ENCODE measurements around the gene AAGAB.
"Not testable (repeated sequence)": the region's sequence is repeated elsewhere in the genome, so short reads cannot be mapped to it uniquely, and the experiment has no call there.

Gene AAGAB

GRCh38 chr15:67253101-67253500 is 1.4 kb downstream of the AAGAB start:
- no peak for DNase-seq

DNA sequence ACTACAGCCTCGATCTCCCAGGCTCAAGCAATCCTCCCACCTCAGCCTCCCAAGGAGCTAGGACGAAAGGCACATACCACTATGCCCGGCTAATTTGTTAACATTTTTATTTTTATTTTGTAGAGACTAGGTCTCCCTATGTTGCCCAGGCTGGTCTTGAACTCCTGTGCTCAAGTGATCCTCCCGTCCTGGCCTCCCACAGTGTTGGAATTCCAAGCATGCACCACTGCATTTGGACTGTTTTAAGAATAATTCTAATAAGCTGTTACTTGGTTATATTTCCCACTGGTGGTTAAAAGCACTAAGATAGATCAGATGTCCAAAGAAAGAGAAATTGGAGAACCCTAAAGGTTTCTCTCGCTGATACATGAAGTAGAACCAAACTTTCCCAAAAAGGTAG is 3.1 kb downstream of the AAGAB start:
- DNase-seq: no peak

GRCh38 chr15:67249830-67250229 is 4.6 kb downstream of the AAGAB start:
- DNase-seq: no peak

GRCh38 chr15:67248011-67248505 is 6.4 kb downstream of the AAGAB start:
- no peak for DNase-seq

DNA sequence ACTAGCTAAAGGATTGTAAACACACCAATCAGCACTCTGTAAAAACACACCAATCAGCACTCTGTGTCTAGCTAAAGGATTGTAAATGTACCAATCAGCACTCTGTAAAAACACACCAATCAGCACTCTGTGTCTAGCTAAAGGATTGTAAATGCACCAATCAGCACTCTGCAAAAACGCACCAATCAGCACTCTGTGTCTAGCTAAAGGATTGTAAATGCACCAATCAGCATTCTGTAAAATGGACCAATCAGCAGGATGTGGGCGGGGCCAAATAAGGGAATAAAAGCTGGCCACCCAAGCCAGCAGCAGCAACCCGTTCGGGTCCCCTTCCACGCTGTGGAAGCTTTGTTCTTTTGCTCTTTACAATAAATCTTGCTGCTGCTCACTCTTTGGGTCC is 7.9 kb downstream of the AAGAB start:
- not testable (repeated sequence) for DNase-seq

- DNase-seq: no peak
These were observed 9.4 kb downstream of the AAGAB start for GRCh38 chr15:67244971-67245478.

DNA sequence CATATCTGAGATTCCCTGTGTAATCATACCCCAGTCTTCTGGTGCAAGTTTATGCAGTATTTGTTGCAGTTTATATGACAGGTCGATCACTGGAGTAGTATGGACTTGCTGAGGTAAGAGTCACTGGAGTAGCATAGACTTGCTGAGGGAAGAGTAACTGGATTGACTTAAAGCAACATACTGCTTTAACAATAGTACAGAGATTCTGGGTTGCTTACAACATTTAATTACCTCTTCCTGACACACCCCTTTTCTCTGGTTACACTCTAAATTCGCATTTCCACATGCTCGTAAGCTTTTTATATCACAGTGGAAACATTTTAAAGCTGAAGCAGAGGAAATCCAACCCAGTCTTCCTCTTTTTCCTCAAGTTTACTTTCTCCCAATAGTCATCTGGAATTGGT is 11.8 kb downstream of the AAGAB start:
- DNase-seq: peak; percentile 8 to 66

DNA sequence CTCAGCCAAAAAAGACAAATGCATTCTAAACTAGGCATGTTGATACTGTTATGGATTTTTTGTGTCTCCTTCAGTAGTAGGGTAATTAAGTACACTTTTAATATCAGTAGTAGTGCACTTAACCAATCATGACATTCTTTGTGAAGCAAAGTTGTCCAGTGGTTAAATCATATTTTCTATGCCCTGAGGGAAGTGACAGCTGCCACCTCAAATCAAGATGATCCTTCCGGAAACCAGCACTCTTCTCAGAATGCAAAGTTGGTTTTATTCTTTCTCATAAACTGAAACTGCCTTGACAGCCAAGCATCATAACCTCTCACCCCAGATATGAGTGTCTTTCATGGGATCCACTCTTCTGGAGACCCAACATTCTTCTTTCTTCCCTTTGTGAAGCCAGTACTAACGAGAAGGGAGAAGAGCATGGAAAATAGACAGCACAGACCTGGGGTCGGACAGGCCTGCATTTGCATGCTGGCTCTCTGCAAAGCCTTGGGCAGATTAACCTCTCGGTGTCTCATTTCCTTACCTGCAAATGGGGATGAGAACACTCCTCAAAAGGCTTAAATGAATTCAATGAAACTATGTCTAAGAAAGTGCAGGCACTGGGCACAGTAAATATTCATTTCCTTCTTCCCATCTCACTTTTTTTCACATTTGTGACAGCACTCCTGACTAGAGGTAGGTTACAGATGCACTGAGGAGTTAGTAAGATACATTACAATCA is 13.2 kb downstream of the AAGAB start:
- no peak for DNase-seq

DNA sequence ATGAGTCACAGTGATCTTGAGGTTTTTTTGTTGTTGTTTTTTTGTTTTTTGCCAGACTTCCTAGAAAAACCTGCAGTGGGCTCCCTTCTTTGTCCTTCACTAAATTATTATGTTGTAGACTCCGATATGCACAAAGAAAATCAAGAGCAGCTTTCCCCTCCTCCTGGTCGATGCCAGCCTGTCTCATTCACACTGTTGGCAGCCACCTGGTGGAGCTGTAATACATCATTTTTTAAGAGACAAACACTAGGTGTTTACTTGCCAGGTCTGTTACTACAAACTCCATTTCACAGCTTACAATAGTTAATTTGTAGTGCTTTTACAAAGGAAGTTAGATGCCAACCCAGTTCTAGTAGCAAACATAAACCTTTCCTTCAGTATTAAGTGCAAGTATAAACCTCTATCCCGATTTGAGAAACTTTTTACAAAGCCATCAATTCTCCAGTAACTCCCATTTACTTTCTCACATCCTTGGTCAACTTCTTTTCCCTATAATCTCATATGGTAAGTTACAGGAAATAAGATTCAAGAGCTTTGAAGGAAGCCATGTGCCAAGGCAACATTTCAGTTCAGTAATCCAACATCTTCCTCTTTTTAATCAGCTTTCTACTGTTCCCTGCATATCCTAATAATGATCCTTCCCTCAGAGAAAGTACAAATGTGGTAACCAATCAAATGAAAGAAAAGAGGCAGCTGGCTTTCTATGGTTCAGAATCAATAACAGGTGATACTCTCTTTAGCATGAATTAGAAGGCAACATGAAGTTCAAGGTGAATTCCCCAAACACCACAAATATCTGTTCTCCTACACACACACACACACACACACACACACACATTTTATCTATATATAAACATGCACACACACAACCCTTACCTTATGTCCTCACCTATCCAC is 14.0 kb downstream of the AAGAB start:
- peak; percentile 15 to 46 for DNase-seq

- DNase-seq: no peak
These were observed 21.9 kb downstream of the AAGAB start for GRCh38 chr15:67232591-67232990.

DNA sequence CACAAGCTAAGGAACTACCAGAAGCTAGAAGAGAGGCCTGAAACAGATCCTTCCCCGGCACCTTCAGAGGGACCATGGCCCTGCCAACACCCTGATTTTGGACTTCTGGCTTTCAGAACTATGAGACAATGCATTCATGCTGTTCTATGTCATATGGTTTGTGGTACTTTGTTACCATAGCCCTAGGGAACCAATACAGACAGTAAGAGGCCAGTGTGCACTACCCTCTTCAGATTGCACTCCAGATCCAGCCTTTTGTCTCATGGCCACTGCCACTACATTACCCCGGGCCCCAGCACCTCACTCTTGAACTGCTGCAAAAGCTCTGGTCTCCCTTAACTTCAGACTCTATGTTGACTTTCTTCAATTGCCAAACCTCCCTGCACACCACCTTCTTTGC is 24.0 kb downstream of the AAGAB start:
- no peak for DNase-seq

DNA sequence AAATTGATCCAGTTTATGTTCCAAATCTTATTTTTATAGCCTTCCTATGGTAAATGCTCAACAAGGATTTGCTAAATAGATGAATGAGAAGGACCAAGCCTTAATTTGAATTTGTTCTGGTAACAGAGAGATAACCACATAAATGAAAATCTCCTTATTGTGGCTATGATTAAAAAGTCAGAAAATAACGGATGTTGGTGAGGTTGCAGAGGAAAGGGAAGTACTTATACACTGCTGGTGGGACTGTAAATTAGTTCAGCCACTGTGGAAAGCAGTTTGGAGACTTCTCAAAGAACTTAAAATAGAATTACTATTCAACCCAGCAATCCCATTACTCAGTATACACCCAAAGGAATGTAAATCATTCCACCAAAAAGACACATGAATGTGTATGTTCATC is 26.2 kb downstream of the AAGAB start:
- no peak for DNase-seq

DNA sequence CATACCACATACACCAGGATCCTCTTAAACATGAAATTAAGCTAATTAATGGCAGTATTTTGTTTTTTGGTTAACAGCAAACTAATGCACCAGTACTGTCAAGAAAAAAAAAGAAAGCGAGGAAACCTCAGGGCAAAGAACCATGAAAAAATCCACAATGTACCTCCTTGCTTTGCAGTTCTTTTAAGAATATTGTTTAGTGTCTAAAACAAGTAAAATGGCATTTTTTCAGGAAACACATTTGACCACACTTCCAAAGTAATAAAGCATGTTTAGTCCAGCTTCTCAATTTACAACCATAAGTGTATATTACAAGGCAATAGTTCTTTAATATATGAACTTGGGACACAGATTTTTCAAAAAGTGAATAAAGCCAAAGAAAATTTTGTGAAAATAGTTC is 26.6 kb downstream of the AAGAB start:
- no peak for DNase-seq

- DNase-seq: no peak
These were observed 27.0 kb downstream of the AAGAB start for GRCh38 chr15:67227431-67227830.

GRCh38 chr15:67225336-67225735 is 29.1 kb downstream of the AAGAB start:
- no peak for DNase-seq

DNA sequence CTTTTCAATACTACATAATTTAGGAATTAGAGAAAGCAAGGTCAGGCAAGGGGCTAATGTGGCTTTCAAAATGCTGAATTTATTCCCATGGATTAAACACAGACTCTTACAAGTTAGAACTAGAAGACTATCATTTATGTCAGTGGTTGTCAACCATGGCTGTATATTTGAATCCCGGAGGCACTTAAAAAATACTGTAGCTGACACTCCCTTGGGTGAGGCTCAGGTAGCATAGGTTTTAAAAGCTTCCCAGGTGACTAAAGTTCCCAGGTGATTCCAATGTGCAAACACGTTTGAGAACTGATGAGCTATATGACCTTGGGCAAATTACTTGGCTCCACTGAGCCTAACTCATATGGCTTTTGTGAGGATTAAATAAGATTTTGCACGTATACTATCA is 29.6 kb downstream of the AAGAB start:
- DNase-seq: no peak

GRCh38 chr15:67219288-67219687 is 35.2 kb downstream of the AAGAB start:
- no peak for DNase-seq

DNA sequence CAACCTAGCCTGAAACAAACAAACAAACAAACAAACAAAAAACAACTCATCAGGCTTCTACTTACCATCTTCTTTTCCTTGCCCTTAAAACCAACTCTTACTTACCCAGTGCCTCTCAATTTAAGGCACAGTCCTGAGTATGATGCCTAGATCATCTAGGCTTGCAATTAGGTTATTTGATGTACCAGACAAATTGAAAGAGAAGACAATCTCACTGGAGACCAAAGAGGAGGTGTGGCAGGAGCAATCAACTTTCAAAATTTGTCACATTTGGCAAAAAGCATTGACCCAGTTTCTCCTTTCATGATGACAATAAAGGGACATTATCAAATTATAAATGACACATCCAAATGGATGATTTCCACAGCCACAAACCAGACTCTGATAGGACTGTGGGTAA is 36.0 kb downstream of the AAGAB start:
- DNase-seq: no peak

- DNase-seq: no peak
These were observed 37.6 kb downstream of the AAGAB start for GRCh38 chr15:67216859-67217258.

DNA sequence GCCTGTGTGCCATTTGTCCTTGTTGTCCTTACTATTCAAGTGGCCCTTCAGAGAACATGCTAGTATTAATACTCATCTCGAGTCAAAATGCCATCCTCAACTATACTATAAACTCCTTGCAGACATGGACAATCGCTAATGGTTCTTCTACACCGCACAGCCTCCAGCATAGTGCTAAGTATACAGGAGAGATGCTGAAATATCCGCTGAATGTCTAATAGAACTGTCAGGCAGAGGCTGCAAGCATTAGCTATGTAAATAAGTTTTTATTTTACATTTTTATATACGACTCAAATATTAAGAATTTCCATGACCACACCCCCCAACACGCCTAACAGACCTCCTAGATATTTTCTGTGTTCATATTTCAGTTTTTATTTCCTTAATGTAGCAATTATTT is 39.4 kb downstream of the AAGAB start:
- DNase-seq: no peak

DNA sequence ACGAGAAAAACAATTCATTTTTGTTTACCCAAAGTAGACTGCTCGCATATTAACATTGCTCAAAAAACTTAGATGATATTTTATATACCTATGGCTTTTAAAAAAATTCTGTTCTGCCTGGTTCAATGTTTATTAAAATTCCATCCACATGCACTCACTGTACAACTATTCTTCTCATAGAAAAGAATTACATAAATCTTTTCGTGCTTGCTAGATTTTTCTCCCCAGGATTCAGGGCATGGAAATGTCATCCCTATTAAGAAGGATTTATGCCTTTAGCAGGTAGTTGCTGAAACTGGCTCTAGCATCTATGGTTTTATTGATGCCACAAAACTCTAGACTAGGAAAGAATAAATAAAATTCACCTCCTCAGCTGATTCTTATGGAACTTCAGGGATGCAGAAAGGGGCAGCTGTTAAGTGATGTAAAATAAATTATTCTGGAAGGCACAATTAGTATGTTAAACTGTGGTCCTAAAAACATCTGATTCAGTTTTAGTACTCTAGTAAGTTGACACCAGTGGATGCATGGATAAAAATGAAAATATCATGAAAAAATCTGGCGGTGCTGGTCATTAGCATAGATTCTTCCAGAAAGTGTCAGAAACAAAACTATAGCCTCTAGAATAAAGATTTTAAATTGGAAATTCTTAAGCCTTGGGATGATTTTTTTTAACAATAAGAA is 41.6 kb downstream of the AAGAB start:
- no peak for DNase-seq

GRCh38 chr15:67210555-67211168 is 43.8 kb downstream of the AAGAB start:
- DNase-seq: no peak

- DNase-seq: no peak
These were observed 46.1 kb downstream of the AAGAB start for GRCh38 chr15:67208396-67208795.

Measured in inflammatory macrophage (primary cell).